Renal cortical epithelial cell (primary cell): ENCODE results near the gene LGI2. TPM values are rescaled to one million over a fixed set of nuclear protein-coding genes. Genes with fewer than 3 reads are reported as not detected.

Experiments used
- DNase-seq: peaks from one replicate; pipeline ENCODE4 v3.0.0-alpha.2; 2011; ENCODE audit warnings: low read depth
- total RNA-seq: library from RNA; depleted of rRNA; stranded (reverse); fragments of >200 nt; gene quantifications from 2 replicates; pipeline ENCODE4 v1.2.3, GENCODE V29; 2014

The LGI2 gene
- total RNA-seq, 1 donor from 2014 or later = 2.4 TPM

DNA sequence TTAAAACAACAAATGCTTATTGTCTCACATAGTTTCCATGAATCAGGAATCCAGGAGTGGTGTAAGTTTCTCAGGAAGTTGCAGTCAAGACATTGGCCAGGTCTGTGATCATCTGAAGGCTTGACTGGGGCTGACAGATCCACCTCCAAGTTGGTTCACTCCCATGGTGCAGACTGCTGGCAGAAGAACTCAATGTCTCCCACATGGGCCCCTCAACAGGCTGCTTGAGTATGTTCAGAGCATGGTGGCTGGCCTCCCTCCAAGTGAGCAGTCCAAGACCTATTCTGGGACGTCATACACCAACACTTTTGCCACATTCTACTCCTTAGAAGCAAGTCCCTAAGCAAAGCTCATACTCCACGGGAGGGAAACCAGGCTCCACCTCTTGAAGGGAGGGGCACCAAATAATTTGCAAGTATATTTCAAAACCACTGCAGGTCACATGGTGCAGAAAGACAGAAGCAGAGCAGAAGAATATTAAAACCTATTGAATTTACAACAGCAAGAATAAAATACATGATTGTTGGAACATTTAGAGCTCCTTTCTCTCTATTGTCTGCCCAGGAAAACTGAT lies 35.3 kb downstream of the LGI2 start:
- DNase-seq = no peak

DNA sequence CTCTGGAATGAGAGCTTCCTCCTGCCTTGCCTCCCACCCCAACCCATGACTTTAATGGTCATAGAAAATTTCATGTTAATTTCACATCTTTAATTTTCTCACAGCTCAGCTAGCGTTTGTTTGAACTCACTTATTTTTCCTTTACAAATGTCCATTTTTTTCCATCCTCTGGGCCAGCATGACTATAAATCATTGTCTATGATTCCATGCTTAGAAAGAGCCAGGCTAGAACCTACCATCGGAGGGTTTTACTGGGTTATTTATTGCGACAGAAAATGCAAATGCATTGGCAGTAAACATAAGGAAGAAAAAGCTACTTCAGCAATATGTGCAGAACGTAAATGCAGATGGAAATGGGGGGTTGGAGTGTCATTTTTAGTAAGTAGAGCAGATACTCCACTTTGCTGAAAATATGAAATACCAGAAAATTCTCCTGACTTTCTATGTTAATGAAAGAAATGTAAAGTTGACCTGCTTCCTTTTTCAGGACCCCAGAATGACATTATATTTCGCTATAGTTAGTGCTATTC lies 37.1 kb downstream of the LGI2 start:
- no peak for DNase-seq

DNA sequence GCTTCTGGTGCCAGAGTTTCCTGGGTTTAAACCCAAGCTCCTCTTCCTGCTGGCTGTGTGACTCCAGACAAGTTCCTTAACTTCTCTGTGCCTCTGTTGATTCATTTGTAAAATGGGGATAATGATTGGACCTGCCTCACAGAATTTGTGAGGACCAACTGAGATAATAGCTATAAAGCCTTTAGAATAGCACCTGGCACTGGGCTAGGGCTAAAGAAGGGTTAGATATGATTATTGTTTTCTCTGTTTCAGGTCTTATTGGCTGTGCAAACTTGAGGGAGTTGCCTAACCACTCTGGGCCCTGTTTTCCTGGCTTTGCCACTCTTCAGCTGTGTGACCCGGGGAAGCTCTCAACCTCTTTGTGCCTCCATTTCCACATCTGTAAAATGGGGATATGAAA lies 37.8 kb downstream of the LGI2 start:
- no peak for DNase-seq

DNA sequence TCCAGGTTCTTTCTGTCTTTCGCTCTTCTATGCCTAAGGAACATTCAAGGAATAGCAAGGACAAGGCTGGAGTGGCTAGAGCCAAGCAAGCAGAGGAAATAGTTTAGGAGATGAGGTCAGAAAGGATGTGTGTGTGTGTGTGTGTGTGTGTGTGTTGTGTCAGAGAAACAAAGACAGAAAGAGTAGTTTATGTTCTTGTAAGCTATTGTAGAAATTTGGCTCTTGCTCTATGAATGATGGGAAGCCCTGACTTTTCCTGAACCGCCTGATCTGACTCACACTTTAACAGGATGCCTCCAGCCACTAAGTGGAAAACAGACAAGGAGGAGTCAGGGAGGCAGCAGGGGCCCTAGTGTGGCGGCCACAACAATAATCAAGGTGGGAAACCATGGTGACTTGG lies 39.7 kb downstream of the LGI2 start:
- DNase-seq = peak; percentile 45

DNA sequence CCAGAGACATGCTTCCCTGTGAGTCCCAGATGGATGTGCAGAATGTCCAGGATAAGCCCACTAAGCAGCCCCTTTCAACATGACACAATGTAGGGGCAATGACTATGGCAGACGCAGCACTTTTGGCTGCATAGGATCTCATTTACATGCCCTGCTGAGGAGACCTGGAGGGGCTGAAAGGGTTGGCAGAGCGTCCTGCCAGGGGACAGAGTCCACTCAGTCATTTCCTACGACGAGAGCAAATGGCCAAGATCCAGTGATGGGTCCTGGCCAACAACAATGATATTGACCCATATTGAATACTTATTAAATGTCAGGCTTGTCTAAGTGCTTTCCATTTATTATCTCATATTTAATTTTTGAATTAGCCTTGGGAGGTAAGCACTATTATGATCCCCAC lies 41.4 kb downstream of the LGI2 start:
- DNase-seq = no peak

DNA sequence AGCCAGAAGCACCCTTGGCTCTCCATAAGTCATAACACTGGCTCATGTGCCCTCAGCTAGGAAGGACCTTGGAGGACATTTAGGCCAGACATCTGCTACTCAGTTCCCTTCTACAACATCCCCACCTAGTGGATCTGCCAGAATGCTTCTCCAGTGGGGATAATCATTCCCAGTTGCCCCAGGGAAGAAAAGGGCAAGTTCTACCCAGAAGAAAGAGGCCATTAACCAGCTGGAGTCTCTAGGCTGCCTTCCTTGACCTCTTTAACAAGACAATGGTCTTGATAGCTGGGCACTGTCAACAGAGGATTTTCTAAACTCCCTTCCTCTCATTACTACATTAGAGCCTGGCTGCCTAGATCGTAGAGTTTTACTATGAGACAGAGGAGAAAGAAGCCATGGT lies 42.0 kb downstream of the LGI2 start:
- DNase-seq = peak; percentile 65

DNA sequence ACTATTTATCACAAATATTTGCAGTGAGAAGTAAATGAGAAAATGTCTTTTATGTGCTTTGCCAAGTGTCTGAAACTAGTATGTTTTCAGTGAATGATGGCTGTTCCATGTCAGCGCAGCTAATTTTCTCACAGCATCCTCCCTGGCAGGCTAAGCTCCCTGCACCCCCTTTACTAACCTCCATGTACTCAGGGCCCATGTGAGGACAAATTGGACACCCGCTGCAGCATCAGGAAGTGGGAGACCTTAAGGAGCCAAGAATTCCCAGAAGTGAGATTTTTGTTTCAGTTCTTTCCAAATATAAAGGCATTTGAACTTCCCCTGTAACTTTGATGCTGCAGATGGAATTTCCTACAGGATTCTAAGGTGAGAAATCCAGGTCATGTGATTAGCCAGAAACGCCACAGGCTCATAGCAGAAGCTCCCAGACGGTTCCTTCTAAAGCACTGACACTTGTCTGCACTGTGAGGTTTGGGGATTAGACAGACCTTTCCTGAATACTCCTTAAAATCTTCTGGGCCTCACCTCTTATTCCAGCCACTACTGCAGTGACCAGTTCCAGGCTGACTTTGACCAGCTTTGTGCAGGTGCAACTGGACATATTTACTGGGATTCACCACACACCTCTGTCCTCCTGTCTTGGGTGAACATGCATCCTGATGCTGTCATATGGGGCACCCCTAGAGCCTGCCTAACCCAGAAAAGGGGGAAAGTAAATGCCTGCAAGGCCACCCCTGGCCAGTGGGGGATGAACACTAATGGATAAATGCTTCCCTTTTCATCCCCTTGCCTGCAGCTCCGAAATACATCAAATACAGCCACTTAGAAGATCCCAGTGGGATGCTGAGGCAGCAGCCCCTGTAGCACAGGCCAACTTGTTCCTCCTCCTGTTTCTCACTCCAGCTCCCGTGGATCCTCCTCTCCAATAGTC lies 45.9 kb downstream of the LGI2 start:
- no peak for DNase-seq

DNA sequence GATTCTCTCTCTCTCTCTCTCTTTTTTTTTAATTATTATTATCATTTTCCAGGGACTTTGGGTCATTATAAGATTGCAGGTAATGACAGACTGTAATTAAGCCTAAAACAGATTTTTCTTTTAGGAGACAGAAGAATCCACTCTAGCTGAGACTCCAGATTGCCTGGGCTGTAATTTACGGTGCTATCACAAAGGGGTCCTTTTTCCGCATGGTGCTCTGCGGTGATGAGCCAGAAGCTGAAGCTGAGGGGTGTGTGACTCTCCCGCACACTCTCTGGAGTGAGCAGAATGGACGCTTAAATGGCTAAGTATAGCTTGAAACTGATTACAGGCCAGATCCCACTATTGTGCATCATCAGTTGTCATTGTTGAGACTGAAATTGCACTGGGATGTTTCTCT lies 50.0 kb downstream of the LGI2 start:
- no peak for DNase-seq

DNA sequence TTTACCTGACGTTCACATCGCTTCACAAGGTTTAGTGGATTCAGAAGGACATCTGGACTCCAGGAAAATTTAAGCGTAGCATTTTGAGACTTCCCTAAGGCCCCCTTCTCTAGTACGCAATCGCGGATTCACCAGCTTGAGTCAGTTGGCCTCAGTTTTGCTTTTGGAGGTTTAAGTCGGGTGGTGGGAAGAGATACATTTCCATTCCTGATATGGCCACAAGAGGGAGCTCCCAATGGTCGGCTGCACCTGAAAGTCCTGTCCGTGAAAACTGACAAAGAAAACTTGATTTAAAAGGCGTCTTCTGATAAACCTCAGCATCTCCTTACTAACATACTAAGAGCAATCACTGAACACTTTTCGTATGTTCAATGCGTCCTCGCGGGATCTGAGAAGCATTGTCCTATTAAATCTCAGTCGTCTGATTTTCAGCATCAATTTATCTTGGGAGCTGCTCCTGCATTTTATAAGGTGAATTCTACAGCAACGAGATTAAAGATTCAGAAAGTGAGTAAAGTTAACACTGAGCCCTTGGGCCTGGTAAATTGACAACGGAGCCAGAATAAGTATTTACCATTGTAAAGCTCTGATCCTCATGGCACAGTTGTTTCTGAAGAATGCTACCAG lies 50.6 kb downstream of the LGI2 start:
- peak; percentile 54 for DNase-seq

DNA sequence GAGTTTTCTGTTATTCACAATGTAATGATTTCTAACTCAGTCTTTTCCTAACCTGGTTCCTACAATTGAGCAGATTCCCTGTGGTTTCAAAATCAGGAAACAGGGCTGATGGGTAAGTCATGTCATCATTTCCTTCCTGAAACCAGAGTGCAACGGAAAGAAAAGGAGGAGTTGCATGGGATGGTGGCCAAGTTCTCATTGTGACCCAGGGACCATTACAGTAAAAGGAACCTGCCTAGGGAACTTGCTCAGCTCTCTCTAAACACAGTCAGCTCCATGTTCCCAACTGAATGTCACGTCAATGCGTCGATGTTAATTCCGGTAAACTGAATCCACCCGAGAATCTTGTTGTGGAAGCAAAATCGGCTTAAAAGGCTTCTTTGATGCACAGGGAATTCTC lies 51.2 kb downstream of the LGI2 start:
- DNase-seq = no peak

DNA sequence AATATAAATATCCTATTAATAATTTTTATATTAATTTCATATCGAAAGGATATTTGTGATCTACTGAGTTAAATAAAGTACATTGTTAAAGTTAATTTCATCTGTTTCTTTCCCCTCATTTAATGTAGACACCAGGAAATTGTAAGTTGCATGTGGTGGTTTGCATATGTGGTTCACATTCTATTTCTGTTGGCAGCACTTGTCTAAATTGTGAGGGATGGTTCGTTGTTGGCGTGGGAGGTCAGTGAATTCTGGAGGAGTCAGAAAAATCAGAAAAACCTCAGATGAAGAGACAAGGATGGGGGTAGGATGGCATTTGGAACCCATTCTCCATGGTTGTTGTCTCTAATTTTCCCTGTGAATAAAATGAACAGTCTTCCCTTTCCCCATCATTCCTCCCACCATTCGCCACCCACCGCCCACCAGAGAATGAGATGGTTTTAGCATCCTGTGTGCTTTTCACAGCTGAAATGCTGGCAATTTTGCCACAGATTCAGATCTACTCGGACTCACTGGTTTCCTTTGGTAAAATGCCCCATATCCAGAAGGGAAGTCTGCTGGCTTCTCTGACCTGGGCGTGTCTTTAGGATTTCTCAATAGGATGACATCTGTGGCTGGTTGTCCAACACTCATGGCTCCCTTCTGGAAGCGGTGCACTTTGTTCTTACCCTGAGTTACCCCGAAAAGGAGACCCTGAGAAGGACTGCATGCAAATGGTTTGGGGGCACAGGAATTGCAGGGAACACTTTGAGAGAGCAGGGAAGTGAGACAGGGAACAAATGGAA lies 52.3 kb downstream of the LGI2 start:
- DNase-seq = no peak

DNA sequence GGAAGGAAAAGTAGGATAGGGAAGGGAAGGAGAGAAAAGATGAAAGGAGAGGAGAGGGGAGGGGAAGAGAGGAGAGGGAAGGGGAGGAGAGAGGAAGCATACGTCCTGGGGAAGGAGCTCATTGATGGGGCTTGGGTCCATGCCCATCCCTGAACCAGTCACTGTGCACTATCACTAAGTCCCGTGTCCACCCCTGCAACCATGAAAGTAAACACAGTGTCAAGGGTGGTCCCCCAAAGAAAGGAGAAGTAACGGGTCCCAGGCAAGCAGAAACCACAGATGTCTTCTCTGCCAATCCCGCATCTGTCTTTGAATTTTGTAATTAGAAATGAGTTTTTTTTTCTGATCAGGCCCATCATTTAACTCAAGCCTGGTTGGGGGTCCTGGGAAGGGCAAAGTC lies 55.2 kb downstream of the LGI2 start:
- DNase-seq = no peak

DNA sequence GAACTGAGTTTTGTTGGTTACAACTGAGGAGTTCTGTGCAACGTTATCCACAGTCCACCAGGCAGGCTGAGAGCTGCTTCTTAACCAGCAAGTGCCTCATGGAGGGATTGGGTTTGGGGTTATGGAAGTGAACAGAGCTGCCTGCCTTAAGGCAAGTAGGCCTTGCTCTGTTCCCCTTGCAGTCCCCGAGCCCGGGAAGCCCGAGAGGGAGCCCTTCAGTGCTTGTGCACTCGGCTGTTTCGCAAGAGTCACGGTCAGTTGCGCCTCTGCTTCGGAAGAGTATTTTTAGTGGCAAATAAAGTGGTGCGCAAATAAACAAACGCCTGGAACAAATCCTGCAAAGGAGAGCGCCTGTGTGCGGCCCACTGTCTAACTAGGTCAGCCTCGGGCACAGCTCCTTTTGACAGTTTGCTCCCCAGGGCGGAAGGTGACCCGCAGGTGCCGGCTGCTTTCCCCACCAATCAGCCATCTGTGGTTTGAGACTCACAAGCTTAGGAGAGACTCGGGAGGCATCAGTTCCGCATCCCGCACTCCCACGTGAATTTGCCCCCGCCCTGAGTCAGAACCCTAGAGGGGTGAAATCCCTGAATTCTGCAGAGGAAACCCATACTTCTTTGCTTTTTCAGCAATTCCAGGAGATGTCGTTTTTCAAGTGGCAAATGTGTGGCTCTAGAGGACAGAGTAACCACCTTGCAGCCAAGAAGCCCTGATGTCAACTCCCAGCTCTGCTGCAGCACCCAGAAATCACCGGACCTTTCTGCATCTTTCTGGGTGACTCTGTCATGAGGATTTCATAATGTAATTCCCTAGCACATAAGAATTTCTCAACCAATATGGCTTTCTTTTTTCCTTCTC lies 56.8 kb downstream of the LGI2 start:
- DNase-seq = peak; percentile 96

DNA sequence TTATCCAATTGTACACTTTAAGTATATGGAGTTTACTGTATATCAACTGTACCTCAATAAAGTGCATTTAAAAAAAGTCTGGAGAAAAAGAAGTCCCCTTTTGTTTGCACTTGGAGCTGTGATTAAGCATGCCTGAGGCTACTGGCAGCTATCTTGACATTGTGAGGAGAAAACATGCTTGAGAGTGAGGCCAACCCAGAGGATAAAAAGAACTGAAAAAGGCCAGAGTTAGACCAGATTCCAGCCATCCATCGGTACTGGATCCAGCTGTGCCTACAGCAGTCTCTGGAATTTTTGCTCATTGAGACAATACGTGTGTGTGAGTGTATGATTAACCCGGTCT lies 57.4 kb downstream of the LGI2 start:
- DNase-seq = no peak

DNA sequence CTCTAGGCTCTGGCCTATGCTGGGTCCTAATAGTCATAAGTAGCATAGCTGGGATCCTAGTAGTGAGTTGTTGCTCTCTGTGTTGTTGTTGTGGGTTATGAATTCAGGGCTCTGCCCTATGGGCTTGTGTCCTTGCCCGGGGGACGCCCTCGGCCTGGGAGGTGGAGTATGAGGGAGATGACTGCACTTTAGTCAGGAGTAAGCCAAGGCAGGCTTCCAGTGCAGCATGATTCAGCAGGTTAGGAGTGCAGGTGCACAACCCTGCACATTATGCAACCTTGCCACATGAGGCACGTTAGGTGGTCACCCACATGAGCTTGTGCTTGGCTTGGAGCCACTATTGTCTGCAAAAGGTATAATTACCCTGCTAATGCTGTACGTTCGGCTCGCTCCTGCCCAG lies 59.6 kb downstream of the LGI2 start:
- DNase-seq = peak; percentile 97

DNA sequence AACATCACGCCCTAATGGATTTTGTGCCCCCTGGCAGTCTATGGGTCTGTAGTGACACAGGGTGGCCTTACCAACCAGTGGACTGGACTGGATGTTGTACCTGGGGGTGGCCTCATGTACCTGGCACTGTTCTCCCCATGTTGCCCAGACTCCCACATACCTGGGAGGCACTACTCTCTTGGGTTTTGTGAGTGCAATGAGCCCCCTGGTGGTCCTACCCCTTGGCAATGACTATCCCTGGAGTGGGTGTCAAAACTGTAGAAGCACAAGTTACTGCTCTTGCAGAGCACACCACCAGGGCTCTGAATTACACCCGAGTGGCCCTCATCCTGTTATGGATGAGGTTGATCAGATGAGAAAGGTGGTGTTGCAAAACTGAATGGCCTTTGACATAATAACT lies 60.1 kb downstream of the LGI2 start:
- DNase-seq = no peak

DNA sequence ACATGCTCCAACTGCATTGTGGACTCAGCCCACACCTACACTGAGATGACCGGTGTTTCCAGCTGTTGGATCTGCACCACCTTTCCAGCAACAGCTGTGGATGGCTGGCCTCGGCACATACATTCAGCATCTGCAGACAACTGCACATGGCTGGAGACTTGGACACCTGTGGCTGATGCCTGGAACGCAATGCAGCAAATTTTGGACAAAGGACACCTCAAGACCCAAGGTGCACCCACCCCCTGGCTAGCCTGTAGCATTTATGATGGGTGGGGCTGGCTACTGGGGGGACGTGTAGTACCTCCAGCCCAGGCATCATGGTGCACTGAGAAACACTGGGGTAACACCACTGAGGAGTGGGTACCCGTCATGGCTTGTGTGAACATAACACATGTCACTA lies 60.6 kb downstream of the LGI2 start:
- no peak for DNase-seq

DNA sequence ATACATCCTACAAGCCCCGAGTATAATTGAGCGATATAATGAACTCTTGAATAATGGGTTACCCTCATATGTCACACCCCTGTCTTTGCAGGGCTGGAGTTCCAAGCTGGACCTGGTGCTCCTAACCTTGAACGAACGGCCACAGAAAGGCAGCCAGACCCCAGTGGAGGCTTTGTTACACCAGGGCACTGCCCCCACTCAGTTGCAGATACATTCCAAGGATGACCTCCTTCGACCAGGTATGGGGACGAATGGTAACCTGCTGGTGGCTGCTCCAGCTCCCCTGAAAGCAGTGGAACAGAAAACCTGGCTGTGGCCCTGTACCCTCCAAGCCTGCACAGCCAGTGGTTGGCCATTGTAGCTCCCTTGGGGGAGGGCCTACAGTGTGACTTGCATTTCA lies 61.3 kb downstream of the LGI2 start:
- DNase-seq = no peak

DNA sequence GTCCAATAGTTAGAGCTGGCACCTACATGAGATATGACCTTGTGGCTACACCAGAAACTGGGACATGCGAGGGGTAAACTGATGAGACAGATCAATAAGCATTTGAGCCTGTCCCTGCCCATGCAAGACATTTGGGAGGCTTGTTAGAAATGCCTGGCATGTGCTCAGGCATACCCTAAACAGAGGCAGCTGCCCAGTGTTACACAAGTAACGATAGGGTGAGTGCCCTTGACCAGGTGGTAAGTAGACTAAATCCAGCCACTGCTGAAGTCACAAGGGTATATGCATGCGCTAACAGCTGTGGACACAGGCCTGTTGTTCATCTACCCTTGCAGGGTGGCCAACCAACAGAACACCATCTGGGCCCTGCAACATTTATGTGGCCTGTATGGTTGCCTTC lies 61.8 kb downstream of the LGI2 start:
- no peak for DNase-seq

DNA sequence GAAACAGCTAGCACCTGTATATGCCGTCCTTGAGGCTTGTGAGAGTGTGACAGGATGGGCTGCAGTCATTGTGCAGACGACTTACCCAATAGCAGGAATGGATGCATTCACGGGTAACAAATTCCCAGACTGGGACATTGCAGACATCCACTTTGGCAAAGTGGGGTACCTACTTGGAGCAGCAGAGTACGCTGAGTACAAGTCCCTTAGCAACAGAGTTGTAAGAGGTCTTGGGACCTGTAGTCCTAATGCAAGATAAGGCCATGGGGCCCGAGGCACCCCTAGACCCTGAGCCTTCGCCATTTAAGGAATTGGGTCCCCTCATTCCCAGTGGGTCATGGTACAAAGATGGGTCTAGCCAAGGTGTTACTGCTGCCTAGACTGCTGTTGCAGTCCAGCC lies 62.5 kb downstream of the LGI2 start:
- DNase-seq = no peak

DNA sequence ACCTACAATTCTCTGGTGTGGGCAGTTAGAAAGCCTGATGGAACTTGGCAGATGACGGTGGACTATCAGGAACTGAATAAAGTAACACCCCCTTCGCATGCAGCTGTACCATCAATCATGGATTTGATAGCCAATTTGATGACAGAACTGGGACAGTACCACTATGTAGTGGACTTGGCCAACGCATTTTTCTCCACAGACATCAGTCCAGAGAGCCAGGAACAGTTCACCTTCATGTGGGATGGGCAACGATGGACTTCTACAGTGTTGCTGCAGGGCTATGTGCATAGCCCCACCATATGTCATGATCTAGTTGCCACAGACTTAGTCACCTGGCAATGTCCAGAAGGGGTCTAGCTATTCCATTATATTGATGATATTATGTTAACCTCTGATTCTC lies 63.4 kb downstream of the LGI2 start:
- DNase-seq = no peak
